GM13976 (cell line): ENCODE results near the gene ZFPM1.
"Not testable (repeated sequence)": the region's sequence is repeated elsewhere in the genome, so short reads cannot be mapped to it uniquely, and the experiment has no call there.

ENCODE experiments used
- DNase-seq: peaks from one replicate; pipeline ENCODE4 v3.0.0; 2012; ENCODE audit warnings: low spot score
- CTCF ChIP-seq: IDR thresholded peaks from 2 replicates; pipeline ENCODE4 v1.5.1; 2012; ENCODE audit warnings: borderline replicate concordance, mild to moderate bottlenecking; ENCODE audit not compliant: insufficient read depth; ENCODE audit errors: extremely low read depth, missing control alignments, control extremely low read depth
- in situ Hi-C: fragments of 300-500 bp; cut with MboI; formaldehyde crosslinking; loops from one replicate; pipeline ENCODE4 v1.12.0; 2022; ENCODE audit warnings: low sequenced_read_pairs, mixed read lengths, inconsistent platforms; ENCODE audit not compliant: unreplicated experiment

Gene ZFPM1

GRCh38 chr16:88465387-88465983 is 12.4 kb downstream of the ZFPM1 start:
- no peak for DNase-seq
- in situ Hi-C loops: no loop called here

GRCh38 chr16:88466175-88466862 is 13.2 kb downstream of the ZFPM1 start:
- TF ChIP-seq CTCF: no peak
- in situ Hi-C loops: no loop called here
- peak; percentile 78 for DNase-seq

More at GRCh38 chr16:88465387-88465983, 12.4 kb downstream of the ZFPM1 start:
- no peak for TF ChIP-seq CTCF

GRCh38 chr16:88466949-88467348 is 13.9 kb downstream of the ZFPM1 start:
- in situ Hi-C loops: no loop called here
- TF ChIP-seq CTCF: no peak
- DNase-seq: no peak

- DNase-seq: no peak
- TF ChIP-seq CTCF: no peak
- in situ Hi-C loops: no loop called here
These were observed 14.5 kb downstream of the ZFPM1 start for GRCh38 chr16:88467541-88467944.

- TF ChIP-seq CTCF: no peak
- DNase-seq: no peak
- in situ Hi-C loops: no loop called here
These were observed 15.4 kb downstream of the ZFPM1 start for GRCh38 chr16:88468275-88469129.

- in situ Hi-C loops: no loop called here
- TF ChIP-seq CTCF: no peak
These were observed 16.7 kb downstream of the ZFPM1 start for GRCh38 chr16:88469615-88470395.

GRCh38 chr16:88470396-88470680 is 17.3 kb downstream of the ZFPM1 start:
- DNase-seq, in situ Hi-C loops: not testable (repeated sequence)

More at GRCh38 chr16:88469615-88470395, 16.7 kb downstream of the ZFPM1 start:
- peak; percentile 65 for DNase-seq

- in situ Hi-C loops, DNase-seq: not testable (repeated sequence)
These were observed 17.6 kb downstream of the ZFPM1 start for GRCh38 chr16:88470696-88471095.
